ENCODE results near the gene ATXN1L.
"Not testable (repeated sequence)": the region's sequence is repeated elsewhere in the genome, so short reads cannot be mapped to it uniquely, and the experiment has no call there.

Gene ATXN1L

DNA sequence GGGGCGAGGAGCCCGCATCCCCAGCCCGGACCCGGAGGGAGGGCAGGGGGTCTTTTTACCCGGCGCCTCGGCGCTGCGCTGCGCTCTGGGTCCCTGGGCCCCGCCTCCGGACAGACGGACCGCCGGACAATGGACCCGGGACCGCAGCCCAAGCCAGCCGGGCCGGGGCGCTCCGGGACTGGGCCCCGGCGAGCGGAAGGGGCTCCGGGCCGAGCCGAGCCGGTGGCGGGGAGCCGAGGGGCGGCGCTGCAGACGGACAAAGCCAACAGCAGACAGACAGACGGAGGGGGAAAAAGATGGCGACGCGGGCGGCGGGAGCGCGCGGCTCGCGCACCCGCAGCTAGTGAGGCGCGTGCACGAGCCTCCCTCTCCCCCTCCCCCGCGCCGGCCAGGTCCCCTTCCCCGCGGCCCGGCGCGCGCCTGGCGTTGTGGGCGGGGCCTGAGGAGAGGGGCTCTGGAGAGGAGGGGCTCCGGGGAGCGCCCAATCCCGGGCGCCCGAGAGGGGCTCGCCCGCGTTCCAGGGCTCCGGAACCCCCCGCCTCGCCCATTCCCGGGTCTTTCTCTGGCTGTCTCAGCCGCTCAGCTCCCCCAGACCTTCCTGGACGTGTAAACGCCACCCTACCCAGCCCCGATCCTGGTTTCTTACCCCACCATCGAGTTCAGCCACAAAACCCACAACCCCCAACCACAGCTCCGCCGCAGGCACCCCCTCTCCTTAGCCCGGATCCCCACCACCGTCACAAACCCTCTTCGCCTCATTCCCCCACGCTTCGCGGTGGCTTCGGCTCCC is 38.3 kb downstream of the ATXN1L start, which contains the start of gene ZNF821:
Gene ZNF821 (minus strand): TSS at position 334 of the 790 bp plus-strand sequence. CDS start 4,236 bp downstream, outside the sequence.
- peak; percentile 33 for DNase-seq (ENCODE audit: low read depth)
- H3K4me3 ChIP-seq (ENCODE audit: low read depth, low read length), result peak within 1 kb of the TSS; percentile 62

DNA sequence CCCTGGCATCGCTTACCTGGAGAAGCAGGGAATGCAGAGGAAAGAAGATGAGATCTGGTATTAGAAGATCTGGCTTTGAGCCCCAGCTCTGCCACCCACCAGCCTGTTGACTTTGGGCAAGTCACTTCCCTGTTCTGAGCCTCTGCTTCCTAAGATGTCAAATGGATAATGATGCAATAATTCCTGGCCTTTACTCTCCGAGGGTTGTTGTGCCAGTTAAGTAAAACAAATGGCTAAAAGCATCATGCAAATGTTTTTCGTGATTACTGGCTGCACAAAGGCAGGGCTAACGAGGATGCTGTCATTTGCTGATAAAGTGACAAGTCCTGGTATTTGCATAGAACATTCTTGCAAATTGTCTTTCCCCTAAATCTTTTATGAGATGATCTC is 39.5 kb downstream of the ATXN1L start:
- no peak for DNase-seq (ENCODE audit: low read depth)

DNA sequence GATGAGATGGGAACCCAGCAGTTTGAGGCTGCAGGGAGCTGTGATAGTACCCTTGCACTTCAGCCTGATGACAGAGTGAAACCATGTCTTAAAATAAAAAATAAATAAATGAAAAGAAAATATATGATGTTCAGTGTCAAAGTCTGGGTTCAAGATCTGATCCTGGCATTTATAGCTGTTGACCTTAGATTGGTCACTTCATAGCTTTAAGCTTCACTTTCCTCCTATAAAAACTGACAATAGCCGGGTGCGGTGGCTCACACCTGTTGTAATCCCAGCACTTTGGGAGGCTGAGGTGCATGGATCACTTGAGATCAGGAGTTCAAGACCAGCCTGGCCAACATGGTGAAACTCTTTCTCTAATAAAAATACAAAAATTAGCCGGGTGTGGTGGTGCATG is 43.4 kb downstream of the ATXN1L start:
- no peak overlapping the region for H3K4me3 ChIP-seq (ENCODE audit: low read depth, low read length)

More for the DNA sequence above, 39.5 kb downstream of the ATXN1L start:
- H3K4me3 ChIP-seq (ENCODE audit: low read depth, low read length), result no peak overlapping the region

GRCh38 chr16:71893888-71894228 is 48.1 kb downstream of the ATXN1L start:
- DNase-seq (ENCODE audit: low read depth), result no peak
- peak overlapping the region; percentile 99 for H3K4me3 ChIP-seq (ENCODE audit: low read depth, low read length)

More for the DNA sequence above, 43.4 kb downstream of the ATXN1L start:
- no peak for DNase-seq (ENCODE audit: low read depth)

DNA sequence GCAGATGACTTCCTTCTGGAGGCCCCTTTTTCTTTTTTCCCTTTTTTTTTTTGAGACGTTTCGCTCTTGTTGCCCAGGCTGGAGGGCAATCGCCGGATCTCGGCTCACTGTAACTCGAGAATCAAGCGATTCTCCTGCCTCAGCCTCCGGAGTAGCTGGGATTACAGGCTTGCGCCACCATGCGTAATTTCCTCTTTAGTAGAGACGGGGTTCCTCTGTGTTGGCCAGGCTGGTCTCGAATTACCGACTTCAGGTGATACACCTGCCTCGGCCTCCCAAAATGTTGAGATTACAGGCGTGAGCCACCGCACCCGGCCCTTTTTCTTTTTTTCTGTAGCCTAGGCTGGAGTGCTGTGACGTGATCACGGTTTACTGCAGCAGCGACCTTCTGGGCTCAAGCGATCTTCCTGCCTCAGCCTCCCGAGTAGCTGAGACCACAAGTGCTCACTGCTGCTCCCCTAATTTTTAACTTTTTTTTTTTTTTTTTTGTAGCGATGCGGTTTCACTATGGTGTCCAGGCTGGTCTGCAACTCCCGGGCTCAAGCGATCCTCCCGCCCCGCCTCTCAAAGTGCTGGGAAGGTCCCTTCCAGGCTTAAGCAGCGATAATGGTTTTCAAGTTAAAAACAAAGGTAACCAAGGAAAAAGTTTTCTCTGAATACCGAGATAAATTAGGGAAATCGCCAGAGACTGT is 48.6 kb downstream of the ATXN1L start:
- no peak for DNase-seq (ENCODE audit: low read depth)
- H3K4me3 ChIP-seq (ENCODE audit: low read depth, low read length), result peak overlapping the region; percentile 99

DNA sequence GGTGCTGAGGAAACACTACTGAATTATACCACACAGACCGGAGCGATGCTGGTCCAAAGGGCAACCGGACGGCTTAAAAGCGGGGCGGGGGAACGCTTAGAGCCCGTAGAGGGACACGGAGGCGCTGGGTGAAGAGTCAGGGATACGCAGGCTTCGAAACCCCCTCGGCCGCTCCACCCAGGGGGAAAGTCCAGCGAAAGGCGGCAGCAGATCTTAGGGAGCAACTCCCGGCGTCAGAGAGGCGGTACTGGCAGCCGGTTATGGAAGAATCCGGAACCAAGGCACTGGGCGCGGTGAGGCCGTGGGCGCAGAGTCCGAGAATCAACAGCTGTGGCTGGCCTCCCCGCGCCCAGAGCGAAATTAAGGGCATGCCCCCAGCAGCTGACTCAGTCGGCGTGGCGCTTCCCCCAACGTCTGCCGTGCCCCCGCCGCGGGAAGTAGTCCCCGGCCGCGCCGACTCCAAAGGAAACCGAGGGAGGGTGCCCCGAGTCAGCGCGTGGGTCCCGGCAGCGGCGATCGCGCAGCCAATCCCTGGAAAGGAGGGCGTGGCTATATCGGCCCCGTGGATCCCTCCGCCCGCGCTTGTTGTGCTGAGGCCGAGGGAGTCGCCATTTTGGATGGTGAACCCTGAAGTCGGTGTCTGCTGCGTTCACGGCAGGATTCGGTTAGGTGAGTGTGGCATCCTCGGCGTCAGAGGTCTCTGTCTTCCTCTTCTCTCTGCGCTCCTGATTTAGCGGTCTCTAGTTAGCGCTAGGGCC is 49.3 kb downstream of the ATXN1L start, which contains the start of gene IST1:
Gene IST1 (plus strand): TSS at position 611 of the 758 bp plus-strand sequence. CDS start 20,110 bp downstream, outside the sequence.
- peak; percentile 97 for DNase-seq (ENCODE audit: low read depth)
- peak within 1 kb of the TSS; percentile 99 for H3K4me3 ChIP-seq (ENCODE audit: low read depth, low read length)

DNA sequence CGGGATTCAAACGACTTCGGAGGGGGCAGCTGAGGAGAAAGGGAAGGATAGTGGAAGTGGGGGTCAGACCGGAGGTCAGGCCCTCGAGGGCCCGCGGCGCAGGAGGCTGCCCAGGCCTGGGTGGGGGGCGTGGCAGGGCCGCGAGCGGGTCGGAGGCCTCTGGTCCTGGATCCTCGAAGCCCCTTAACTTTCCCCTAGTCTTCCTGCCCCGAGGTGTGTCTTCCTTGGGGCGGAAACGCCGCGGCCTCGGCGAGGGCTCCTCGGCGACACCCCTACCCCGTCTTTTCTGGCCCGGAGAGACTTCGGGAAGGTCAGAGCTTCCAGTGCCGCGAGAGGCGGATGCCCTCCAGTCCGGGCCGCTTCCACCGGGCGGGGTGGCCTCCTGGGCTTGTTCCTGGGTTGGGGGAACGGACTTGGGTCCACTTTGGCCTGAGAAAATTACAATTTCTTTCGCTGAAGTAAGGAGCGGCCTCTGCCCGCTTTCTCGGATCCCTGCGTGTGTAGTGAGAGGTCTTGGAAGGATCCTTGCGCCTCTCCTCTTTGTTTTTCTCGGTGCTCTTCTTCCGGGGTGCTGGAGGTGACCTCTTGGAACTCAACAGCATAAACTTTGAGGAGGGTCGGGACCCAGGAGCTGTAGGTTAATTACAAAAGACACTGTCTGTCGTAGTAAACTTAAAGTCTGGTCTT is 50.0 kb downstream of the ATXN1L start:
- H3K4me3 ChIP-seq (ENCODE audit: low read depth, low read length), result peak overlapping the region; percentile 99
- DNase-seq (ENCODE audit: low read depth), result no peak

- no peak for DNase-seq (ENCODE audit: low read depth)
- peak overlapping the region; percentile 99 for H3K4me3 ChIP-seq (ENCODE audit: low read depth, low read length)
These were observed 51.1 kb downstream of the ATXN1L start for GRCh38 chr16:71896764-71897368.

GRCh38 chr16:71899171-71899570 is 53.4 kb downstream of the ATXN1L start:
- no peak for DNase-seq (ENCODE audit: low read depth)
- no peak overlapping the region for H3K4me3 ChIP-seq (ENCODE audit: low read depth, low read length)

GRCh38 chr16:71902656-71903365 is 57.0 kb downstream of the ATXN1L start:
- no peak for DNase-seq (ENCODE audit: low read depth)
- no peak overlapping the region for H3K4me3 ChIP-seq (ENCODE audit: low read depth, low read length)

DNA sequence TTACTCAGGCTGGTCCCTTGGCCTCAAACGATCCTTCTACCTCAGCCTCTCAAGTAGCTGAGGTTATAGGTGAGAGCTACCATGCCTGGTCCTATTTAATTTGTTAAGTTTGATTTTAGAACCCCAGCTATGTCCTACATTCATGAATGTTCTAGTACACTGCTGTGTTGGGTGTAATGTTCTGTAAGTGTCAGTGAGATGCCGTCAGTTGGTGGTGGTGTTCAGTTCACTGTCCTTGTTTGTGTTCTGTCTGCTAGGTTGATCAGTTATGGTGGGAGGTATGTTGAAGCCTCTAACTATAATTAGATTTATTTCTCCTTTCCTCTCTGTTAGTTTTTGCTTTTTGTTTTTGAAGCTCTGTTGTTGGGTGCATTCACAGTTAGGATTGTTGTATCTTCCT is 57.8 kb downstream of the ATXN1L start:
- H3K4me3 ChIP-seq (ENCODE audit: low read depth, low read length), result no peak overlapping the region
- DNase-seq (ENCODE audit: low read depth), result no peak

DNA sequence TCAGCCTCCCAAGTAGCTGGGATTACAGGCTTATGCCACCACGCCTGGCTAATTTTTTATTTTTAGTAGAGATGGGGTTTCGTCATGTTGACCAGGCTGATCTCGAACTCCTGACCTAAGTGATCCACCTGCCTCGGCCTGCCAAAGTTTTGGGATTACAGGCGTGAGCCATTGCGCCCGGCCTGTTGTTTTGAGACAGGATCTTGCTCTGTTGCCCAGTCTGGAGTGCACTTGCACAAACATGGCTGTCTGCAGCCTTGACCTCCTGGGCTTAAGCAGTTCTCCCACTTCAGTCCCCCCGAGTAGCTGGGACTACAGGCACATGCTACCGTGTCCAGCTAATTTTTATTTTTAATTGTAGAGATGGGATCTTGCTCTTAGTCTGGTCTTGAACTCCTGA is 58.5 kb downstream of the ATXN1L start:
- DNase-seq (ENCODE audit: low read depth), result no peak
- H3K4me3 ChIP-seq (ENCODE audit: low read depth, low read length), result no peak overlapping the region

DNA sequence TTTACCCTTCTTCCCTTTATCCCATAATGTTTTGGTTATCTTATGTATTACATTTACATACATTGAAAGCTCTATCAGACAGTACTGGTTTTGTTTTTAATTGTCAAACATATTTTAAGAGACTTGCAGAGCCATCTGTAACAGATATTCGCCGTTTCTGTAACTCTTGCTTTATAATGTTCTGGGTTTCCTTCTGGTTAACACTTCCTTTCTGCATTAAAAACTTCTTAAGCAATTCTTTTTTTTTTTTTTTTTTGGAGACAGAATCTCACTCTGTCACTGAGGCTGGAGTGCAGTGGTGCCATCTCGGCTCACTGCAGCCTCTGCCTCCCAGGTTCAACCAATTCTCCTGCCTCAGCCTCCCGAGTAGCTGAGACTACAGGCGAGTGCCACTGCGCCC is 60.0 kb downstream of the ATXN1L start:
- H3K4me3 ChIP-seq (ENCODE audit: low read depth, low read length); DNase-seq (ENCODE audit: low read depth): not testable (repeated sequence)

All from skeletal muscle cell (primary cell).